HCT116 (cell line): ENCODE data around the gene MYCL. TPM values are rescaled to one million over a fixed set of nuclear protein-coding genes. Genes with fewer than 3 reads are reported as not detected.

Experiments
- ATAC-seq: fragments of 200-7000 bp; cut with Tn5 transposase; 2 replicates; pipeline ENCODE4 v1.9.1; 2020; ENCODE audit warnings: mild to moderate bottlenecking, moderate library complexity
- BruUV-seq: library from RNA; stranded (reverse); fragments of 400-500 nt; replicated peaks from 2 replicates; lab custom pipeline; 2021; lab: Mats Ljungman, UMichigan
- CTCF ChIA-PET: fragments of 300-600 bp; sonication (Branson Sonifier 250); formaldehyde crosslinking; loops from one replicate; lab custom pipeline; 2021; ENCODE audit warnings: antibody characterized with exemption; lab: Charles Lee
- POLR2A ChIA-PET: fragments of 300-600, 350-600 bp; sonication (Branson Sonifier 250); formaldehyde crosslinking; loops from one replicate; lab custom pipeline; 2021; ENCODE audit warnings: antibody characterized with exemption; lab: Charles Lee
- RAD21 ChIA-PET, 2 experiments: fragments of 300-600 bp; sonication (Branson Sonifier 250); formaldehyde crosslinking; loops; one replicate each; lab custom pipeline; 2023; ENCODE audit warnings: low total read pairs in 2 of 2; ENCODE audit not compliant: uncharacterized antibody in 2 of 2, unreplicated experiment in 2 of 2, low non-redundant PET in 1 of 2; lab: Charles Lee
- DNase-seq: peaks from one replicate; pipeline ENCODE4 v3.0.0-alpha.2; 2010; ENCODE audit warnings: low read depth, low spot score
- H2AFZ ChIP-seq: fragments of 200-600 bp; shearing (Covaris generic), sonication (generic); 2 replicates; pipeline ENCODE4 v1.6.1; 2017; ENCODE audit warnings: low read depth, mixed run types, mixed read lengths, antibody characterized with exemption, low read length; ENCODE audit not compliant: poor library complexity, severe bottlenecking
- H3K27ac ChIP-seq: 2 replicates; pipeline ENCODE4 v1.5.1; 2012; ENCODE audit warnings: low read depth, low read length
- H3K27me3 ChIP-seq: fragments of 200-600 bp; sonication (generic); 2 replicates; pipeline ENCODE4 v1.6.1; 2016; ENCODE audit warnings: mixed run types, low read length, mixed read lengths; ENCODE audit not compliant: insufficient read depth
- H3K36me3 ChIP-seq, 2 experiments: fragments of 200-500 bp in 1 of 2; fragments of 200-600 bp in 1 of 2; sonication (Bioruptor generic) in 1 of 2; sonication (generic) in 1 of 2; 2 replicates each; pipeline versions ENCODE4 v1.5.1 to v1.6.1; 2014 to 2016; ENCODE audit warnings: low read length in 2 of 2, inconsistent platforms in 1 of 2, mixed read lengths in 1 of 2, mixed run types in 1 of 2; ENCODE audit not compliant: insufficient read depth in 2 of 2, control insufficient read depth in 1 of 2
- H3K4me1 ChIP-seq, 2 experiments: fragments of 200-600 bp in 1 of 2; sonication (generic) in 1 of 2; 2 replicates each; pipeline versions ENCODE4 v1.5.1 to v1.6.1; 2012 to 2017; ENCODE audit warnings: low read length in 2 of 2, inconsistent platforms in 1 of 2, mild to moderate bottlenecking in 1 of 2, mixed read lengths in 1 of 2, mixed run types in 1 of 2, moderate library complexity in 1 of 2; ENCODE audit not compliant: insufficient read depth in 2 of 2, control insufficient read depth in 1 of 2
- H3K4me2 ChIP-seq: fragments of 200-600 bp; sonication (generic); 2 replicates; pipeline ENCODE4 v1.6.1; 2017; ENCODE audit warnings: mixed run types, low read length, mixed read lengths
- H3K4me3 ChIP-seq, 2 experiments: fragments of 200-600 bp in 1 of 2; sonication (generic) in 1 of 2; replicated peaks in 1 of 2; 2 replicates each; pipeline ENCODE4 v1.5.1; 2011 to 2016; ENCODE audit warnings: low read length in 2 of 2, control low read depth in 1 of 2, low read depth in 1 of 2, mild to moderate bottlenecking in 1 of 2, mixed read lengths in 1 of 2, mixed run types in 1 of 2
- H3K79me2 ChIP-seq: fragments of 200-600 bp; sonication (generic); 2 replicates; pipeline ENCODE4 v1.6.1; 2017; ENCODE audit warnings: mild to moderate bottlenecking, mixed run types, low read length, moderate library complexity, mixed read lengths; ENCODE audit not compliant: insufficient read depth
- H3K9ac ChIP-seq: fragments of 200-600 bp; sonication (generic); 2 replicates; pipeline ENCODE4 v1.6.1; 2016; ENCODE audit warnings: low read length, mixed read lengths
- H3K9me2 ChIP-seq: fragments of 200-600 bp; sonication (generic), shearing (Covaris generic); 2 replicates; pipeline ENCODE4 v1.6.1; 2017; ENCODE audit warnings: mixed run types, mild to moderate bottlenecking, moderate library complexity; ENCODE audit not compliant: insufficient read depth
- H3K9me3 ChIP-seq, 2 experiments: fragments of 200-500 bp in 1 of 2; fragments of 200-600 bp in 1 of 2; sonication (Bioruptor generic) in 1 of 2; sonication (generic) in 1 of 2; 2 replicates each; pipeline ENCODE4 v1.6.1; 2014 to 2017; ENCODE audit warnings: low read length in 2 of 2, mixed read lengths in 2 of 2, inconsistent platforms in 1 of 2, low read depth in 1 of 2, mild to moderate bottlenecking in 1 of 2, mixed run types in 1 of 2, moderate library complexity in 1 of 2; ENCODE audit not compliant: control insufficient read depth in 1 of 2, insufficient read depth in 1 of 2
- H4K20me1 ChIP-seq: fragments of 200-600 bp; sonication (generic), shearing (Covaris generic); 2 replicates; pipeline ENCODE4 v1.6.1; 2017; ENCODE audit warnings: mixed run types, mild to moderate bottlenecking, moderate library complexity; ENCODE audit not compliant: insufficient read depth
- CBX3 ChIP-seq: IDR thresholded peaks from 2 replicates; pipeline ENCODE4 v1.6.1; 2012; ENCODE audit warnings: low read depth
- CEBPB ChIP-seq: IDR thresholded peaks from 2 replicates; pipeline ENCODE4 v1.6.1; 2012; ENCODE audit warnings: low read depth
- ELF1 ChIP-seq: IDR thresholded peaks from 2 replicates; pipeline ENCODE4 v1.6.1; 2012; ENCODE audit warnings: low read depth, borderline replicate concordance
- EZH2 ChIP-seq: fragments of 200-600 bp; sonication (generic); IDR thresholded peaks from 2 replicates; pipeline ENCODE4 v1.6.1; 2017; ENCODE audit warnings: antibody characterized with exemption, mixed run types
- EZH2phosphoT487 ChIP-seq: fragments of 200-600 bp; IDR thresholded peaks from 2 replicates; pipeline ENCODE4 v1.6.1; 2018; ENCODE audit warnings: antibody characterized with exemption, borderline replicate concordance
- POLR2AphosphoS5 ChIP-seq: IDR thresholded peaks from 2 replicates; pipeline ENCODE4 v1.6.1; 2011; ENCODE audit warnings: mild to moderate bottlenecking, low read depth, low read length, moderate library complexity
- SRF ChIP-seq: IDR thresholded peaks from 2 replicates; pipeline ENCODE4 v1.6.1; 2012; ENCODE audit warnings: low read depth
- TCF7L2 ChIP-seq: IDR thresholded peaks from 2 replicates; pipeline ENCODE4 v1.7.0; 2011; ENCODE audit warnings: borderline replicate concordance, inconsistent platforms; ENCODE audit not compliant: insufficient read depth, insufficient read length; ENCODE audit errors: extremely low read depth
- YY1 ChIP-seq: IDR thresholded peaks from 2 replicates; pipeline ENCODE4 v1.6.1; 2011; ENCODE audit warnings: low read length, low read depth, moderate library complexity, mild to moderate bottlenecking; ENCODE audit not compliant: insufficient replicate concordance; ENCODE audit errors: extremely low read depth
- ZFX ChIP-seq: fragments of 450-650 bp; IDR thresholded peaks from 2 replicates; pipeline ENCODE4 v1.6.1; 2017
- ZNF274 ChIP-seq: fragments of 200-500 bp; sonication (Bioruptor generic); IDR thresholded peaks from 2 replicates; pipeline ENCODE4 v1.6.1; 2014; ENCODE audit warnings: mild to moderate bottlenecking, low read depth, low read length, inconsistent platforms
- intact Hi-C: fragments of 100-400 bp; cut with micrococcal nuclease; formaldehyde crosslinking; loops from 2 replicates; pipeline ENCODE4 v1.10.0; 2022
- total RNA-seq: library from RNA; stranded (reverse); gene quantifications from one replicate; pipeline ENCODE4 v1.2.1, GENCODE V29; 2021; ENCODE audit not compliant: unreplicated experiment
- TF ChIP-seq, protein P1 (sequence below): IDR thresholded peaks from 2 replicates; pipeline ENCODE4 v1.6.1; 2011; ENCODE audit warnings: mild to moderate bottlenecking, low read length, moderate library complexity; ENCODE audit not compliant: insufficient replicate concordance; ENCODE audit errors: extremely low read depth
- TF ChIP-seq, protein P2 (sequence below), 3 experiments: fragments of 200-600 bp in 1 of 3; sonication (generic) in 1 of 3; IDR thresholded peaks in 2 of 3; conservative IDR thresholded peaks in 1 of 3; 2 replicates each; pipeline ENCODE4 v1.5.1; 2012 to 2017; ENCODE audit warnings: low read depth in 2 of 3, low read length in 2 of 3, antibody characterized with exemption in 1 of 3, borderline replicate concordance in 1 of 3, control low read depth in 1 of 3, mild to moderate bottlenecking in 1 of 3, mixed read lengths in 1 of 3, mixed run types in 1 of 3, moderate library complexity in 1 of 3; ENCODE audit not compliant: insufficient read depth in 1 of 3
- TF ChIP-seq, protein P3 (sequence below): IDR thresholded peaks from 2 replicates; pipeline ENCODE4 v1.6.1; 2012; ENCODE audit warnings: low read depth
- TF ChIP-seq, protein P4 (sequence below): IDR thresholded peaks from 2 replicates; pipeline ENCODE4 v1.6.1; 2012

The MYCL gene
- total RNA-seq, 1 experiment from 2014 or later = 10.0 TPM

DNA sequence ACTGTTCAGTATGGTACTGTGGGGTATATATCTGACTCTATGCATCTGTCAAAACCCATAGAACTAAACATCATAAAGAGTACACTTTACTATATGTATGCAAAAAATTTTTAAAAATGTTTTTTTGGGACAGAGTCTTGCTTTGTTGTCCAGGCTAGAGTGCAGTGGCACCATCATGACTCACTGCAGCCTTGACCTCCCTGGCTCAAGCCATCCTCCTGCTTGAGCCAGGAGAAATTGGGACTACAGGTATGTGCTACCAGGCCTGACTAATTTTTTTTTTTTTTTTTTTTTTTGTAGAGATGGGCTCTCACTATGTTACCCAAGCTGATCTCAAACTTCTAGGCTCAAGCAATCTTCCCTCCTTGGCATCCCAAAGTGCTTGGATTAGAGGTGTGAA lies 29.9 kb downstream of the MYCL start:
- peaks cover 2 to 5% of the 10 kb centered on the region in 2 experiments; a peak in 2 of 4 replicates for H3K36me3 ChIP-seq
- ATAC-seq = peak; percentile 40; the same call in 1 of the 2 replicates
- H3K9ac ChIP-seq = no peak overlapping the region
- H3K9me3 ChIP-seq = no peaks in the 10 kb centered on the region
- no peak overlapping the region for H2AFZ ChIP-seq
- H3K4me3 ChIP-seq = no peak overlapping the region
- RAD21 ChIA-PET = no interaction called here
- H3K9me2 ChIP-seq = no peaks in the 10 kb centered on the region
- H4K20me1 ChIP-seq = peaks cover 10% of the 10 kb centered on the region
- POLR2A ChIA-PET = no interaction called here
- H3K27ac ChIP-seq = no peak overlapping the region
- H3K27me3 ChIP-seq = no peaks in the 10 kb centered on the region
- no peak overlapping the region for H3K4me2 ChIP-seq
- DNase-seq = no peak
- H3K79me2 ChIP-seq = peaks cover 88% of the 10 kb centered on the region
- CTCF ChIA-PET = no interaction called here
- TF ChIP-seq EZH2 (no peak), ZFX (no peak), SRF (no peak), CBX3 (no peak), ZNF274 (no peak), CEBPB (no peak), YY1 (no peak), POLR2AphosphoS5 (no peak), ELF1 (no peak), EZH2phosphoT487 (no peak), TCF7L2 (no peak)
- TF ChIP-seq, protein P1, sequence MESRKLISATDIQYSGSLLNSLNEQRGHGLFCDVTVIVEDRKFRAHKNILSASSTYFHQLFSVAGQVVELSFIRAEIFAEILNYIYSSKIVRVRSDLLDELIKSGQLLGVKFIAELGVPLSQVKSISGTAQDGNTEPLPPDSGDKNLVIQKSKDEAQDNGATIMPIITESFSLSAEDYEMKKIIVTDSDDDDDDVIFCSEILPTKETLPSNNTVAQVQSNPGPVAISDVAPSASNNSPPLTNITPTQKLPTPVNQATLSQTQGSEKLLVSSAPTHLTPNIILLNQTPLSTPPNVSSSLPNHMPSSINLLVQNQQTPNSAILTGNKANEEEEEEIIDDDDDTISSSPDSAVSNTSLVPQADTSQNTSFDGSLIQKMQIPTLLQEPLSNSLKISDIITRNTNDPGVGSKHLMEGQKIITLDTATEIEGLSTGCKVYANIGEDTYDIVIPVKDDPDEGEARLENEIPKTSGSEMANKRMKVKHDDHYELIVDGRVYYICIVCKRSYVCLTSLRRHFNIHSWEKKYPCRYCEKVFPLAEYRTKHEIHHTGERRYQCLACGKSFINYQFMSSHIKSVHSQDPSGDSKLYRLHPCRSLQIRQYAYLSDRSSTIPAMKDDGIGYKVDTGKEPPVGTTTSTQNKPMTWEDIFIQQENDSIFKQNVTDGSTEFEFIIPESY = no peak
- TF ChIP-seq, protein P2, sequence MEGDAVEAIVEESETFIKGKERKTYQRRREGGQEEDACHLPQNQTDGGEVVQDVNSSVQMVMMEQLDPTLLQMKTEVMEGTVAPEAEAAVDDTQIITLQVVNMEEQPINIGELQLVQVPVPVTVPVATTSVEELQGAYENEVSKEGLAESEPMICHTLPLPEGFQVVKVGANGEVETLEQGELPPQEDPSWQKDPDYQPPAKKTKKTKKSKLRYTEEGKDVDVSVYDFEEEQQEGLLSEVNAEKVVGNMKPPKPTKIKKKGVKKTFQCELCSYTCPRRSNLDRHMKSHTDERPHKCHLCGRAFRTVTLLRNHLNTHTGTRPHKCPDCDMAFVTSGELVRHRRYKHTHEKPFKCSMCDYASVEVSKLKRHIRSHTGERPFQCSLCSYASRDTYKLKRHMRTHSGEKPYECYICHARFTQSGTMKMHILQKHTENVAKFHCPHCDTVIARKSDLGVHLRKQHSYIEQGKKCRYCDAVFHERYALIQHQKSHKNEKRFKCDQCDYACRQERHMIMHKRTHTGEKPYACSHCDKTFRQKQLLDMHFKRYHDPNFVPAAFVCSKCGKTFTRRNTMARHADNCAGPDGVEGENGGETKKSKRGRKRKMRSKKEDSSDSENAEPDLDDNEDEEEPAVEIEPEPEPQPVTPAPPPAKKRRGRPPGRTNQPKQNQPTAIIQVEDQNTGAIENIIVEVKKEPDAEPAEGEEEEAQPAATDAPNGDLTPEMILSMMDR (IDR thresholded peaks at IDR 0.05 in 2 of 3, conservative IDR thresholded peaks at IDR 0.05 in 1 of 3; ENCODE audit: borderline replicate concordance in 1 of 3, insufficient read depth in 1 of 3, low read depth in 2 of 3, low read length in 2 of 3) = no peak
- TF ChIP-seq, protein P3, sequence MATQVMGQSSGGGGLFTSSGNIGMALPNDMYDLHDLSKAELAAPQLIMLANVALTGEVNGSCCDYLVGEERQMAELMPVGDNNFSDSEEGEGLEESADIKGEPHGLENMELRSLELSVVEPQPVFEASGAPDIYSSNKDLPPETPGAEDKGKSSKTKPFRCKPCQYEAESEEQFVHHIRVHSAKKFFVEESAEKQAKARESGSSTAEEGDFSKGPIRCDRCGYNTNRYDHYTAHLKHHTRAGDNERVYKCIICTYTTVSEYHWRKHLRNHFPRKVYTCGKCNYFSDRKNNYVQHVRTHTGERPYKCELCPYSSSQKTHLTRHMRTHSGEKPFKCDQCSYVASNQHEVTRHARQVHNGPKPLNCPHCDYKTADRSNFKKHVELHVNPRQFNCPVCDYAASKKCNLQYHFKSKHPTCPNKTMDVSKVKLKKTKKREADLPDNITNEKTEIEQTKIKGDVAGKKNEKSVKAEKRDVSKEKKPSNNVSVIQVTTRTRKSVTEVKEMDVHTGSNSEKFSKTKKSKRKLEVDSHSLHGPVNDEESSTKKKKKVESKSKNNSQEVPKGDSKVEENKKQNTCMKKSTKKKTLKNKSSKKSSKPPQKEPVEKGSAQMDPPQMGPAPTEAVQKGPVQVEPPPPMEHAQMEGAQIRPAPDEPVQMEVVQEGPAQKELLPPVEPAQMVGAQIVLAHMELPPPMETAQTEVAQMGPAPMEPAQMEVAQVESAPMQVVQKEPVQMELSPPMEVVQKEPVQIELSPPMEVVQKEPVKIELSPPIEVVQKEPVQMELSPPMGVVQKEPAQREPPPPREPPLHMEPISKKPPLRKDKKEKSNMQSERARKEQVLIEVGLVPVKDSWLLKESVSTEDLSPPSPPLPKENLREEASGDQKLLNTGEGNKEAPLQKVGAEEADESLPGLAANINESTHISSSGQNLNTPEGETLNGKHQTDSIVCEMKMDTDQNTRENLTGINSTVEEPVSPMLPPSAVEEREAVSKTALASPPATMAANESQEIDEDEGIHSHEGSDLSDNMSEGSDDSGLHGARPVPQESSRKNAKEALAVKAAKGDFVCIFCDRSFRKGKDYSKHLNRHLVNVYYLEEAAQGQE = no peak
- TF ChIP-seq, protein P4, sequence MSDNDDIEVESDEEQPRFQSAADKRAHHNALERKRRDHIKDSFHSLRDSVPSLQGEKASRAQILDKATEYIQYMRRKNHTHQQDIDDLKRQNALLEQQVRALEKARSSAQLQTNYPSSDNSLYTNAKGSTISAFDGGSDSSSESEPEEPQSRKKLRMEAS = no peak
- TF ChIP-seq, all 23 proteins: peak for 0
- peaks cover 0 to 5% of the 10 kb centered on the region in 2 experiments; a peak in 2 of 4 replicates for H3K4me1 ChIP-seq
- BruUV-seq = no TSS peak
- intact Hi-C loops = no loop called here
